ENCODE measurements around the gene YBEY. TPM values are rescaled to one million over a fixed set of nuclear protein-coding genes. Genes with fewer than 3 reads are reported as not detected.

Gene YBEY
- total and polyA plus RNA-seq, 9 donors, result 10.7 to 27.9 (median 16.4) TPM

- H3K27me3 ChIP-seq, result no peaks in the 10 kb centered on the region
- 64 to 78% (median 66%) methylated on average over 10 of the region's 10 CpGs for WGBS, 3 donors
- no peak for DNase-seq
- H3K36me3 ChIP-seq, result no peaks in the 10 kb centered on the region
- H3K4me1 ChIP-seq (ENCODE audit: insufficient read depth), result no peaks in the 10 kb centered on the region
- intact Hi-C loops (cut with DNase I), result no loop called here
- no peak overlapping the region for H3K27ac ChIP-seq
- TF ChIP-seq CTCF (IDR thresholded peaks at IDR 0.05), result no peak
- TF ChIP-seq POLR2A (IDR thresholded peaks at IDR 0.05), result no peak
- TF ChIP-seq EP300 (IDR thresholded peaks at IDR 0.05), result no peak
- no peak overlapping the region for H3K4me3 ChIP-seq
- H3K9me3 ChIP-seq, result no peaks in the 10 kb centered on the region
Measured at GRCh38 chr21:46347203-46347550, 61.0 kb downstream of the YBEY start.

Other genes with a start within 250 kb of the YBEY start
- 1,000 to 10,000 TPM in 1 of 7 donors, 100 to 1,000 TPM in 6; 222 to 1,092 (median 831) TPM for gene COL6A2, start 188.2 kb upstream of the YBEY start, total RNA-seq
- gene COL6A2, start 188.2 kb upstream of the YBEY start, polyA plus RNA-seq, result 100 to 1,000 TPM in 1 of 2 donors, 10 to 100 TPM in 1; 50.9 to 818 TPM
- gene FTCD, start 130.8 kb upstream of the YBEY start, total RNA-seq, result 1 to 10 TPM in 5 of 7 donors, under 1 TPM in 2; 0.83 to 7.5 (median 3.8) TPM
- 1 to 10 TPM in 1 of 2 donors, not detected in 1; 3.5 TPM for gene FTCD, start 130.8 kb upstream of the YBEY start, polyA plus RNA-seq
- 10 to 100 TPM in 5 of 7 donors, 1 to 10 TPM in 2; 7.2 to 21.1 (median 14.9) TPM for gene SPATC1L, start 101.9 kb upstream of the YBEY start, total RNA-seq
- 10 to 100 TPM in 1 of 2 donors, 1 to 10 TPM in 1; 2.8 to 21.3 TPM for gene SPATC1L, start 101.9 kb upstream of the YBEY start, polyA plus RNA-seq
- 100 to 1,000 TPM in 2 of 7 donors, 10 to 100 TPM in 5; 33.2 to 201 (median 80.9) TPM for gene LSS, start 57.6 kb upstream of the YBEY start, total RNA-seq
- gene LSS, start 57.6 kb upstream of the YBEY start, polyA plus RNA-seq, result 10 to 100 TPM; 19.8 to 49.8 TPM
- gene MCM3AP, start 731 bp upstream of the YBEY start, total RNA-seq, result 10 to 100 TPM; 58.2 to 89.3 (median 84.5) TPM
- gene MCM3AP, start 731 bp upstream of the YBEY start, polyA plus RNA-seq, result 10 to 100 TPM; 35.9 to 50.4 TPM
- gene C21orf58, start 37.5 kb downstream of the YBEY start, total RNA-seq, result 10 to 100 TPM in 1 of 7 donors, 1 to 10 TPM in 6; 1.6 to 26.8 (median 2.3) TPM
- gene C21orf58, start 37.5 kb downstream of the YBEY start, polyA plus RNA-seq, result 1 to 10 TPM in 1 of 2 donors, under 1 TPM in 1; 0.63 to 2.7 TPM
- 10 to 100 TPM; 14.7 to 28.2 (median 24.0) TPM for gene PCNT, start 37.8 kb downstream of the YBEY start, total RNA-seq
- gene PCNT, start 37.8 kb downstream of the YBEY start, polyA plus RNA-seq, result 10 to 100 TPM; 11.1 to 11.4 TPM
- gene DIP2A, start 172.5 kb downstream of the YBEY start, total RNA-seq, result 10 to 100 TPM; 27.0 to 40.3 (median 36.2) TPM
- 10 to 100 TPM; 20.5 to 21.3 TPM for gene DIP2A, start 172.5 kb downstream of the YBEY start, polyA plus RNA-seq

Measured in ovary (tissue), 9 donors.